ENCODE data around the gene IFT57.

Gene IFT57

DNA sequence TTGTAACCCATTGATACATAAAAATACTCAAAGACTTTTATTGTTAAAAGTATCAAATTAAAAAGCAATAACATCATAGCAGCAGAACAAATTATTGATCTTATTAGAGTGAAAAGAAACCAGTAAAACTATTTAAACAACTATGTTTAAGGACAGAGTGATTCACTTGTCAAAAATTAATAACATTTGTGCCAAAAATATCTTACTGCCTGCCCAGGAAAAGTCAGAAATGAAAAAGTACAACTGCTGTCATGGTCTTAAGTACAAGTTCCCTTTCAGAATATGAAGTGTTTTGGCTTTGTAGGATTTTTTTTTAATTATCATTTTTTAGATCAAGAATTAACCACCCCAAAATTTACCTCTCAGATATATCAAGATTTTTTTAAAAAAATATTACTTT, 3.4 kb downstream of the IFT57 start:
- TF ChIP-seq, protein P1, sequence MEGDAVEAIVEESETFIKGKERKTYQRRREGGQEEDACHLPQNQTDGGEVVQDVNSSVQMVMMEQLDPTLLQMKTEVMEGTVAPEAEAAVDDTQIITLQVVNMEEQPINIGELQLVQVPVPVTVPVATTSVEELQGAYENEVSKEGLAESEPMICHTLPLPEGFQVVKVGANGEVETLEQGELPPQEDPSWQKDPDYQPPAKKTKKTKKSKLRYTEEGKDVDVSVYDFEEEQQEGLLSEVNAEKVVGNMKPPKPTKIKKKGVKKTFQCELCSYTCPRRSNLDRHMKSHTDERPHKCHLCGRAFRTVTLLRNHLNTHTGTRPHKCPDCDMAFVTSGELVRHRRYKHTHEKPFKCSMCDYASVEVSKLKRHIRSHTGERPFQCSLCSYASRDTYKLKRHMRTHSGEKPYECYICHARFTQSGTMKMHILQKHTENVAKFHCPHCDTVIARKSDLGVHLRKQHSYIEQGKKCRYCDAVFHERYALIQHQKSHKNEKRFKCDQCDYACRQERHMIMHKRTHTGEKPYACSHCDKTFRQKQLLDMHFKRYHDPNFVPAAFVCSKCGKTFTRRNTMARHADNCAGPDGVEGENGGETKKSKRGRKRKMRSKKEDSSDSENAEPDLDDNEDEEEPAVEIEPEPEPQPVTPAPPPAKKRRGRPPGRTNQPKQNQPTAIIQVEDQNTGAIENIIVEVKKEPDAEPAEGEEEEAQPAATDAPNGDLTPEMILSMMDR (IDR thresholded peaks at IDR 0.05; ENCODE audit: extremely low read depth, missing control alignments) = no peak
- DNase-seq (ENCODE audit: low spot score) = no peak

DNA sequence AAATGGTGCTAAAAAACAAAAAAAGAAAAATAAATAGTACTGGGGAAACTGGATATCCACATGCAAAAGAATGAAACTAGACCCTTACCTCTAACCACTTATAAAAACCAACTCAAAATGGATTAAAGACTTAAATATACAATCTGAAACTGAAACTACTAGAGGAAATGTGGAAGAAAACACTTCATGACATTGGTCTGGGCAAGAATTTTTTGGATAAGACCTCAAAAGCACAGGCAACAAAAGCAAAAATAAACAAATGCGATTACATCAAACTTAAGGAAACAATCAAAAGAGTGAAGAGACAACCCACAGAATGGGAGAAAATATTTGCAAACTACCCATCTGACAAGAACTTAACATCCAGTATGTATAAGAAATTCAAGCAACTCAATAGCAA, 6.4 kb downstream of the IFT57 start:
- DNase-seq (ENCODE audit: low spot score) = no peak
- TF ChIP-seq, protein P1 (IDR thresholded peaks at IDR 0.05; ENCODE audit: extremely low read depth, missing control alignments) = no peak

GRCh38 chr3:108209579-108209978, 12.6 kb downstream of the IFT57 start:
- TF ChIP-seq, protein P1 (IDR thresholded peaks at IDR 0.05; ENCODE audit: extremely low read depth, missing control alignments) = no peak

GRCh38 chr3:108208831-108209230, 13.4 kb downstream of the IFT57 start:
- DNase-seq (ENCODE audit: low spot score) = no peak
- TF ChIP-seq, protein P1 (IDR thresholded peaks at IDR 0.05; ENCODE audit: extremely low read depth, missing control alignments) = no peak

More at GRCh38 chr3:108209579-108209978, 12.6 kb downstream of the IFT57 start:
- no peak for DNase-seq (ENCODE audit: low spot score)

DNA sequence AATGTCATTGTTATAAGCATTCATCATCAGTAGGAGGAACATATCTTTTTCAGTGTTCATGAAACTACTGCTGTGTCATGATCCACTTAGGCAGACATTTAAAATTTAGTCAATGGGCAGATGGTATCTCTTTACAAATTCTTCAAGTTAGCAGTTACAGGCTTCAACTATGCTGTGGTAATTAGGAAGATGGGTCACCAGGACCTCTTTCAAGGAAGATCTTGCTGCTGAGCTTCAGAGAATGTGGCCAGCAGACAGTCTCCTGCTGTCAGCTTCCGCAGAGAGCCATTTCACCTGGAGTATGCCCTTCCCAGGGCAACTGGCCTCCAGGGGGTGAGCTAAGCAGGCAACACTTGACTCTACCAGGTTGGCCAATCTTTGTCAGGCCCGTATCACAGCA, 19.4 kb downstream of the IFT57 start:
- TF ChIP-seq, protein P1 (IDR thresholded peaks at IDR 0.05; ENCODE audit: extremely low read depth, missing control alignments) = no peak
- no peak for DNase-seq (ENCODE audit: low spot score)

GRCh38 chr3:108202080-108202479, 20.1 kb downstream of the IFT57 start:
- no peak for DNase-seq (ENCODE audit: low spot score)
- TF ChIP-seq, protein P1 (IDR thresholded peaks at IDR 0.05; ENCODE audit: extremely low read depth, missing control alignments) = no peak

GRCh38 chr3:108201258-108201657, 21.0 kb downstream of the IFT57 start:
- no peak for DNase-seq (ENCODE audit: low spot score)
- TF ChIP-seq, protein P1 (IDR thresholded peaks at IDR 0.05; ENCODE audit: extremely low read depth, missing control alignments) = no peak
